Femur (tissue), 1 donor: ENCODE results near the gene ENTPD3.

Source experiments
- DNase-seq: peaks from one replicate; pipeline ENCODE4 v3.0.0-alpha.2; 2017

Gene ENTPD3, protein sequence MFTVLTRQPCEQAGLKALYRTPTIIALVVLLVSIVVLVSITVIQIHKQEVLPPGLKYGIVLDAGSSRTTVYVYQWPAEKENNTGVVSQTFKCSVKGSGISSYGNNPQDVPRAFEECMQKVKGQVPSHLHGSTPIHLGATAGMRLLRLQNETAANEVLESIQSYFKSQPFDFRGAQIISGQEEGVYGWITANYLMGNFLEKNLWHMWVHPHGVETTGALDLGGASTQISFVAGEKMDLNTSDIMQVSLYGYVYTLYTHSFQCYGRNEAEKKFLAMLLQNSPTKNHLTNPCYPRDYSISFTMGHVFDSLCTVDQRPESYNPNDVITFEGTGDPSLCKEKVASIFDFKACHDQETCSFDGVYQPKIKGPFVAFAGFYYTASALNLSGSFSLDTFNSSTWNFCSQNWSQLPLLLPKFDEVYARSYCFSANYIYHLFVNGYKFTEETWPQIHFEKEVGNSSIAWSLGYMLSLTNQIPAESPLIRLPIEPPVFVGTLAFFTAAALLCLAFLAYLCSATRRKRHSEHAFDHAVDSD

DNA sequence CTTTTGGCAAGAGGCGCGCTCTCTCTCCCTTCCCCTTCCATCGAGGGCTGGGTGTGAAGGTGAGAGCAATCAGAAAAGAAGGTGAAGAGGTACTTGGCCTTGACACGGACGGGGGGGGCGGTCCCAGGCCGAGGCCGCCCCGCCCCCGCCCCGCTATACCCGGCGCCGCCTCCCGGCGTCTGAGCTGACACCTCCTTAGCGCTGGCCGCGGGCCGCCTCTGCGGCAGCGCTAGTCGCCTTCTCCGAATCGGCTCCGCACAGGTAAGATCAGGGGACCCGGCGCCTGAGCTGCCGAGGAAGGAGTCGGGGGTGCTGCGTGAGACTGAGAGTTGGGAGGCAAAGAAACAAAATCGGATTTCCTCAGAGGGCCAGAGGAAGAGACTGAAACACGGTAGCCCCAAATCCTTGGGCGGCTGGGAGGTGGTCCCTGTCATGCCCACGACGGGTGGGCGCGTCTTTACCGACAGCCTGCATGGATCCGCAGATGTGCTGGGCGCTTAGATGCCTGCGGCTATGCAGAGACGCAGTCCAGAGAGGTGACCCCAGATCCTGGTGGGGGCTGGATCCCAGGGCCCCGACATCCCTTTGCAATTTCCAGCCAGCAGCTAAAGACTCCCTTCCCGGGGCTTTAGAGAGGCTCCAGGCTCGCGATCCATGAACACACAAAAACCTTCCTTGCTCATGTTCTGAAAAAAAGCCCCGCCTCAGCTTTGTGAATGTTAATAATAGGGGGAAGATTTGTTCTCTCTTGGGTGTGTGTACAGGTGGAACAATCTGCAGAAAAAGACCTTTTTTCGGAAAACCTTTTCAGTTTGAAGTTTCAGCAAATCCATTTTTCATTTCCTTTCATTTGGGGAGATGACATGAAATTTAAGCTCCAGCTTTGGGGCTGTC is at the start of gene ENTPD3:
TSS of gene ENTPD3 (plus strand) at position 184 of the 894 bp plus-strand sequence. CDS start 874 bp downstream, outside the sequence.
- no peak for DNase-seq

DNA sequence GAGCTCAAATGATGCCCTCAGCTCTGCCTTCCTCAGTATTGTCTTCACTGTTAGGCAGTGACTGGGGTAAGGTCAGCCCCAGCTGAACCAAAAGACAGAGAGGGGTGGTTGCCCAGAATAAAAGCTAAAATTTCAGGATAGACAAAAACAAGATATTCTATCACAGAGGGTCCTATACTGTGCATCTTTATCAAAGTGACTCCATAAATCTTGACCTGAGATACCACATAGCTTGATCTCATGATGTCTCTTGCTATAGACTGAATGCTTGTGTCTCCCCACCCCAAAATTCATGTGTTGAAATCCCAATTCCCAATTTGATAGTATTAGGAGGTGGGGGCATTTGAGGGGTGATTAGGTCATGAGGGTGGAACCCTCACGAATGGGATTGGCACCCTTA is 47.1 kb upstream of the ENTPD3 start:
- DNase-seq, result no peak

DNA sequence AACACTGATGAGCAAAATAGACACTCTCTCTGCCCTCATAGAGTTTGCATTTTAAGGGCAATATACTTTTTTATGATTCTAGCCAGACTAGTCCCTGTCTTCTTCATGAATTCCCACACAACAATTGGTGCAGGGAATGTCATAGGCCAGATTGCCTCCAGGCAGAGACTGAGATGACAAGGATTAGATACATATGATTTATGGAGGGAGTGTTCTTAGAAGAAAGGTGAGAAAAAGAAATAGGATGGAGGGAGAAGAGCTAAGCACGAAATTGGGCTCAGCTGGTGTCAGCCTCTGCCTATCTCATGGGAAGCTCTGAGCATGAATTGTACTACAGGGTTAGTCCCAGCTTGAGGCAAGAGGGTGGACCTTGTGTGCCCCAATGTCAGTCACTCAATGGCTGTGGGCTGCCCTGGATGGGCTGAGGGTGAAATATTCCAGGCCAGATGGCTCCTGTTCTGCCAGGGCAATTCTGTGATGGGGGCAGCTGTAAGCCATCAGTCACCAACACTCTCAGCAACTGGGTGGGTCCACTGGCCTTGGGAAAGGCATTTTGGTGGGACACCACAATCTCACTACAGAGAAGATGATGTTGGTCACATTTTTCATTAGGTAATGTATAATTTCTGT is 46.3 kb upstream of the ENTPD3 start:
- no peak for DNase-seq

DNA sequence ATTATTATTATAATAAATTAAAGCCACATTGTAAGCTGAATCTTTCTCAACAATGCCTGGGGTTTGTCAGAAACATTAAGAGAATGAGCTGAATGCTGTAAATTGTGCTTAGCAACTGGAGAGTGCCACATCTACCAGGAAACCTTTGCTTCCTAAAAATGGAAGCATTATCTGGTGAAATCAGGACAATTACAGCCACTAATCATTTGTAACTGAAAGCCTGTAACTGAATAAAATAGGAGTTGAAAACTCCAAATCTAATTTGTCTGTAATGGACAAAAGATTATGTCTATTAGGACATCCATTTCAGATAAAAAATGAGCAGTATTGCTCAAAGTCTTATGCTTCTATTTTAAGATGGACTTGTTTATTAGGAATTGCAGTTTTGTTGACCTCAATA is 45.3 kb upstream of the ENTPD3 start:
- DNase-seq, result no peak

DNA sequence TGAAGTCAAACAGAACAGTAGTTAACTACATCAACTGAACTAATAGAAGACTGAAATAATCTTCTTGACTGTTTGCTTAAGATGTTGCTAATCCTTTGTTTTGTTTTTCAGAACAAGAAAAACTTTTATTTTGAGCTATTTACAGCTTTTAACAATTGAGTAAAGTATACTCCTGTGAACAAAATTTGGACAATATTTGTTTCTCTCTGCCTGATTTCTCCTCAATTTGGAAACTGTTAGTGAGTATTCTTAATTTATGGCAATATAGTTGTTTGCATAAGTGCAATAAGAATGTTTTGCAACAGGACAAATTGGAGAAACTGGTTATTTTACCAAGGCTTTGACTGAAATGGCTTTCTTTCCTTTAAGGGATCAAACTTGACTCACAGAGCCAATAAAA is 36.5 kb upstream of the ENTPD3 start:
- no peak for DNase-seq

DNA sequence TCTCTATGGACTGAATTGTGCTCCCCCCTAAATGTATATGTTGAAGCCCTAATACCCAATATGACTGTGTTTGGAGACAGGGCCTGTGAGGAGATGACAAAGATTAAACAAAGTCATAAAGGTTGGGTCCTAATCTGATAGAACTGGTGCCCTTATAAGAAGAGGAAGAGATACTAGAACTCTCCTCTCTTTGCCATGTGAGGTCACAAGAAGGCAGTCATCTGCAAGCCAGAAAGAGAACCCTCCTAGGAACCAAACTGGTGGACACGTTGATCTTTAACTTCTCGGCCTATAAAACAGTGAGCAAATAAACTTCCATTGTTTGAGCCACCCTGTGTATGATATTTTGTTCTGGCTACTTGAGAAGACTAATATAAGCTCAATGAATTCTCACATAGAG is 31.6 kb upstream of the ENTPD3 start:
- no peak for DNase-seq

DNA sequence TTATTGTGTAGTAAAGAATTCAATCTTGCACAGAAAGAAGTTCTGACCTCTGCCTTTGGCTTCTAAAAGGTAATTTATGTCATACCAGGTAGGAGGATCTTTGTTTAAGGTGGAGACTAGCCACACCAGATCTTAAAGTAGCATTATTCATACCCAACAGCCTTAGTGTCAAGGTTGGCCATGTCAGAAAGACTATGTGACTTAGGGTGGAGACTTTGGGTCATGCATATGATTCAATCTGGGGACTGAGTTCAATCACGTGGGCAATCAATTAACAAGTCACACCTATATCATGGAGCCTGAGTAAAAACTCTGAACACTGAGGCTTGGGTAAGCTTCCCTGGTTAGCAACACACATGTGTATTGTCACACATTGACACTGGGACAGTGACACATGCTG is 28.5 kb upstream of the ENTPD3 start:
- no peak for DNase-seq

DNA sequence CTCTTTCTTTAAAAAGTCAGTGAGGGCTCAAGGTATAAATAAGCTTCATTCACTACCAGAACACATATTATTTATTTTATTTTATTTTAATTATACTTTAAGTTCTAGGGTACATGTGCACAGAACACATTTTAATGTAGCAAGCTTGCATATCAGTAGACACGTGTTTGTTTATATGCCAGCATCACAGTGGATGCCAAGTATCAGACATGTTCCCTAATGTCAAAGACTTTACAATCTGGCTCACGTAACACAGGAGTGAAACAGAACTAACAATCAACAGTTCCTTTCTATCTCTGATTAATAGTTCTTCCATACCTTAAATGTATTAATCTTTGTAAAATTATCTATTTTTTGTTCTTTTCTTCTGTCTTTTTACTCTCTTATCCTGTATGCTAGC is 23.3 kb upstream of the ENTPD3 start:
- no peak for DNase-seq

DNA sequence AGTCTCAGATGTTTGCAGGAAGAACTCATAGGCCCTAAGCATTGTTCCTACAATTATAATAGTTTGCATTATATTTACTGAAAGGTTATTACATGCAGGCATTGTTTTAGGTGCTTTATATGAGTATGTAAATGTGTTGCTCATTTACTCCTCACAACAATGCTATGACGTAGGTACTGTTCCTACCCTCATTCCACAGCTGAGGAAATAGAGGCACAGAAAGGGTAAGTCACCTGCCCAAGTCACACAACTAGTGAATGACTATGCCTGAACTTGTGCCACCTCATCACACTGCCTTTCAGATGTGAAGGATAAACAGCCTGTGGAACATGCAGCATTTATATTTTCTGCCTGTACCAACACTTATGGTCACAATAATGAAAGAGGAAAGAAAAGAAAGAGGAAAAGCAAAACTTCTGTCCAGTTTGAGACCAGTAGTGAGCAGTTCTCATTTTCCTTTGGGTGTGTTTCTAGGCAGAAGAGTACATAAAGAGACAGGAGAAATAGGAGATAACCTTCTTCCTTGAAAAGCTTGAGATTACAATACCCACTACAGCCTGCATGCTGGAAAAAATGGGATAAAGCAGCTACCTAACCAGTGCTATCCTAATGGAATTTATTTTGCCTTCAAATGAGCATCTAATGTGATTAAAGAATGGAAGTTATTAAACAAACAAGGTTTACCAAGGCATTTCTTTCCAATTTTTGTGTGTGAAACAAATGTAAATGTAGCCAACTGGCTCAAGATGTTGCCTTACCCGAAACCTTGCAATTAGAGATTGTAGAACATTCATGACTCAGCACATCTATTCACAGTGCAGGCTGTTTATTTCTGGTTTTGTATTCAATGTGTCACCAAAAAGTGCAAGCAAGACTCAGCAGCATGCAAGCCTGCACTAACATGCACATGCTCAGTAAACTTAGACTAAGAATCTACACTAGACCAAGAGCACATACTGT is 20.5 kb upstream of the ENTPD3 start:
- DNase-seq, result no peak

DNA sequence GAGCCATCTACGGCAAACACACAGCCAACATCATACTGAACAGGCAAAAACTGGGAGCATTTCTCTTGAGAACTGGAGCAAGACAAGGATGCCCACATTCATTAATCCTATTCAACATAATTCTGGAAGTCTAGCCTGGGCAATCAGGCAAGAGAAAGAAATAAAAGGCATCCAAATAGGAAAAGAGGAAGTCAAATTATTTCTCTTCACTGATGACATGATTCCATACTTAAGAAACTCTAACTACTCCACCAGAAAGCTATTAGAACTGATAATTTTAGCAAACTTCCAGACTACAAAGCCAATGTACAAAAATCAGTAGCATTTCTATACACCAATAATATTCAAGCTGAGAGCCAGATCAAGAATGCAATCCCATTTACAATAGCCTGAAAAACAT is 17.3 kb upstream of the ENTPD3 start:
- DNase-seq, result no peak

DNA sequence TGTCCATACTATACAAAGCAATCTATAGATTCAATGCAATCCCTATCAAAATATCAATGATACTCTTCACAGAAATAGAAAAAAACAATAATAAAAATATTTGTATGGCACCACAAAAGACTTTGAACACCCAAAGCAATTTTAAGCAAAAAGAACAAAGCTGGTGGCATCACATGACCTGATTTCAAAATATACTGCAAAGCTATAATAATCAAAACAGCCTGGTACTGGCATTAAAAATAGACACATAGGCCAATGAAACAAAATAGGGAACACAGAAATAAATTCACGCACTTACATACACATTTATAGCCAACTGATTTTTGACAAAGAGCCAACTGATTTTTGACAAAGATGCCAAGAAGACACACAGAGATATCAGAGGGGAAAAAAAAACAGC is 9.2 kb upstream of the ENTPD3 start:
- DNase-seq, result no peak

DNA sequence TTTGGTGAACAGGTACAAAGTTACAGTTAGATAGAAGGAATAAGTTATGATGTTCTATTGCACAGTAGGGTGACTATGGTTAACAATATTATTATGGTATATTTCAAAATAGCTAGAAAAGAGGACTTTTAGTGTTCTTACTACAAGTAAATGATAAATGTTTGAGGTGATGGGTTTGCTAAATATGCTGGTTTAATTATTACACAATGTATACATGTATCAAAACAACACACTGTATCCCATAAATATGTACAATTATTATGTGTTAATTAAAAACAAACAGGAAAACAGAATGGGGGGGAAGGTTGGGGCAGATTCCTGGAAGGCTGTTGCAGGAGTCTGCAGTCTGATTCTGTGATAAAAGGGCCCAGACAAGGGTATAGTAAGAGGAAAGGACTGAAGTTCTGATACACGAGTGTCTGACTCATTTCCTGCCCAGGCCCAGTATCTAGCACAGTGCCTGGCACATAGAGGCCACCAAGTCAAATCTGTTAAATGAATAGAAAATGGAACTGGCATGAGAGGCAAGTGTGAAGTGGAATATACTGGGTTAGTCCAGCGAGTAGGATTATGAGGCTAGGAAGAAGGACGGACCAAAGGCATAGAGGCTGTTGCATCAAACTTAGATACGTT is 7.2 kb upstream of the ENTPD3 start:
- DNase-seq, result no peak

DNA sequence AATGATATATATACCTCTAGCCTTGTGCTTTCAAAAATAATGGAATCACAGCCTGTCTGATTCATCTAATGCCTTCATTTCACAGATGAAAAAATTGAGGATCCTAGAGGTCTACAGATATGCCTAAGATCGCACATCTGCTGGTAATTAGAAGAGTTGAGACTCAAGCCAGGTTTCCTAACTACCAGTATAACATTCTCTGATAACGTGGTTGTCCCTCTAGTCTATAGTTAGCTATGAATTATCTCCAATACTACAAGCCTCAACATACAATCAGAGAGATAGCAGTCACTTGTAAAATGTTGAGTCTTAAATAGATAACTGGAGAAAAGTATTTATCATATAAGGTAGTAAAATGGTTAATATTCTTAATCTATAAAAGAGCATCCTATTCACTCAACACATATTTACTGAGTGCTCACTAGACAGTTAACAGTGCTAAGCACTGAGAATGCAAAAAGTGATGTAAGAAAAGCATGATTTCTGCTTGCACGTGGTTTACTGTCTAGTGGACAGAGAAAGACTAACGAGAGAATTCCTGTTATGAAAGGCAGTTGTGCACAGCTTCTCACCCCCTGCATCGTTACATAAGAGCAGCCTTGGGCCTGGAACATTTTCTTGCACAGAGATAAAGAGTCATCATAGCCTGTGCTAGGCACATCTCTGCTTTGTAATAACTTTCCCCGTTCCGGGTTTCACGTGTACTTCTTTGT is 4.9 kb upstream of the ENTPD3 start:
- DNase-seq, result no peak

DNA sequence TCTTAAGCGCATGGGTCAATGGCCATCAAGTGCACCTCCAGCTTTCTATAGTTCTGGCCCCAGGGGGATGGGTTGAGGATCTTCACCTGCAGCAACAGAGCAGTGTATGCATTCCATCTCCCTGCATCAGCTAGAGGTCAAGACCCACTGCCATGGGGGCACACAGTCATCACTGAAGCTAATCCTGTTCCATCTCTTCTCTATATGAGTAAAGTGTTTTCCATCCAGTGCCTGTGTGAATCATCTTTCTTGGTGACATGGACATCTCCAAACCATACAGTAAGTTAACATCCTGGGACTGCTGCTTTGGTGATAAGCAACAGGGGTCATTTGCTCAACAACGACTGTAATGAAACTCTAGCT is 4.4 kb upstream of the ENTPD3 start:
- DNase-seq, result no peak

DNA sequence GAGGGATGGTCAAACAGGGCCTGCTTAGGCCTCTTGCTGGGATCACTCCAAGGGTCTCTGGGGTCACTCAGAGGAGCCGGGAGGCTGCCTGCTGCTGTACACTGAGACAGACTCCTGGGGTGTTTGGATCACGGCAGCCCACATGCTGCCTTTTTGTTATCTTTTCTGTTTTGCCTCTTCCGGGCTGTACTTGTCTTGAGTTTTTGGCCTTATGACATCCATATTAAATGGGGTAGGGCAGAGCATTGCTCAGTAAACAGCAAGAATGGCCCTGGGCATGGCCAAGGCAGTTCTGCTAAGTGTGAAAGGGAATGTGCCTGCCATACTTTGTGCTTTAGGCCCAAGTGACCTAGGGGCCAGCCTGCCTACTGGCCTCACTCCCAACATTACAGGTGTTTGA is 771 bp upstream of the ENTPD3 start:
- DNase-seq, result no peak

DNA sequence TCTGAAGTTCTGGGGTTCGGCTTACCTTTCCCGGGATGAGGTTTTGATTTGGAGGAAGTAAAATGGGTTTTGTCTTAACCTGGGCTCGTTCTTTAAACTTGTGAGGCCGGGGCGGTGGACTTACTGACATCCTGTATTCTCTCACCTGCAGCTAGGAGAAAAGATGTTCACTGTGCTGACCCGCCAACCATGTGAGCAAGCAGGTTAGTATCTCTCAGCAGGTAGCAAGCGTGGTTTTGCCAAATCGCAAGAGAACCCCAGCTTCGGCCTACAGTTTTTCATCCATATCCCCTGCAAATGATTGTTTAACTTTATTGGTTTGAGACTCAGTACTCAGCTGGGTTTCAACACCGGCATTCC is 891 bp downstream of the ENTPD3 start:
- no peak for DNase-seq

DNA sequence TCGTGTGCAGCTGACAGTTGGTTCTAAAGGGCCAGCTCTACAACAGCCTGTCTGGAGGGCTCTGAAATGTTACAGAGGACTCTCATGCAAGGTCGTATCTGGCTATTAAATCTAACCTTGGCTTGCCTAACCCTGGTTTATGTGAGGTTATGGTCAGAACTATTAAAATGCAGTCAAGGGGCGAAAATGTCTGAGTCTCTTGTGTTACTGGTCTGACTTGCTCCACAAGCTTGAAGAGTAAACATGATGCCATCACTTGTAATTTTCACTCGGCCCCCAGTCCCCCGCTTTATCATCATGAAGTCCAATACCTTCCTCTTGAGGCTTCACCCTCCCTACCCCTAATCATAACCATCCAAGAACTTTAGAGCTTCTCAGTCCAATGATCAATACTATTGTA is 9.4 kb downstream of the ENTPD3 start:
- DNase-seq, result no peak

DNA sequence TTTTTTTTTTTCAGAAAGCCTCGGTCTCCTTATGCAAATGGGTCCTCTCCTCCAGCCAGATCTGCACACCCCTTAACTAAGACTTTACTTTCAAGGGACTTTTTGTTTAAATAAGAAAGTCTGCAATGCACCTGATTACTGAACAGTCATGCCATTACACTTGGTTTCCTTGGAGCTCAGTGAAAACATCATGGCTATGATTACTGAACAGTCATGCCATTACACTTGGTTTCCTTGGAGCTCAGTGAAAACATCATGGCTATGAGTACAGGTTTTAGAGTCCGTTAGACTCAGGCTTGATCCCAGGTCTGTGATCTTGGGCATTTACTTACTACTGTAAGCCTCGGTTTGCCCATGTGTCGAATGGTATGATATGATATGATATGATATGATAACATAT is 10.1 kb downstream of the ENTPD3 start:
- DNase-seq, result no peak

DNA sequence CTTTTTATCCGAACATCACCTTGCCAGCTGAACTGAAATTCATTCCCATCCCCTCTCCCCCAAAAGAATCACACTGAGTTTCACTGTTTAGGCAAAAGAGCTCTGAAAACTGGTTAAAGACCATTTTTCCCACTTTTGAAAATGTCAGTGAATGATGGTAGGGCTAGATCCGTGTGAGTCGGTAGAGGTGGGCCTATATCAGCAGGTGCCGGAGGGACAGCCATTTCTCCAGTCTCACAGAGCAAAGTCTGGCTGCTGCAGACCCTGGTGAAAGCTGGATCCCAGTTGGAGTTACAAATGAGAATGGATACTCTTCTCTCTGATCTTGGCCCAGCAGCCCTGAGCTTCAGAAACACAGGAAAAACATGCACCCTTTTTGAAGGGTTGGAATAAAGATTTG is 10.9 kb downstream of the ENTPD3 start:
- no peak for DNase-seq

DNA sequence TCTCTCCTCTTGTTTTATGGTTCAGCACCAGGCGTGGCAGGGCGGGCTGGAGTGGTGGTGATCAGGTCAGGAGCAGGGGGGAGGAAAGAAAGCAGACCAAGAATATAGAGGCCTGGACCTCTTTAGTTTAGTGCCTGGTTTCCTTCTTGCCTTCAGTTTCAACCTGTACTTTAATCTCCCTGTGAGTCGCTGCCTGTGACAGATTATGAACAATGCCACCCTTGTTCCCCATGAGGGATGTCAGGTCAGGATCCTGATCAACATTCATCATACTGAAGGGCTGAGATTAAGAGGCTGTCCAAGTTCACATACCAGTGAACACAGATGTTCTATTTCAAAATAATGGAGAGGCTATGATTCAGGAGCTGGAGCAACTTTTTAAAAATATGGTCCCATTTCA is 11.4 kb downstream of the ENTPD3 start:
- no peak for DNase-seq

DNA sequence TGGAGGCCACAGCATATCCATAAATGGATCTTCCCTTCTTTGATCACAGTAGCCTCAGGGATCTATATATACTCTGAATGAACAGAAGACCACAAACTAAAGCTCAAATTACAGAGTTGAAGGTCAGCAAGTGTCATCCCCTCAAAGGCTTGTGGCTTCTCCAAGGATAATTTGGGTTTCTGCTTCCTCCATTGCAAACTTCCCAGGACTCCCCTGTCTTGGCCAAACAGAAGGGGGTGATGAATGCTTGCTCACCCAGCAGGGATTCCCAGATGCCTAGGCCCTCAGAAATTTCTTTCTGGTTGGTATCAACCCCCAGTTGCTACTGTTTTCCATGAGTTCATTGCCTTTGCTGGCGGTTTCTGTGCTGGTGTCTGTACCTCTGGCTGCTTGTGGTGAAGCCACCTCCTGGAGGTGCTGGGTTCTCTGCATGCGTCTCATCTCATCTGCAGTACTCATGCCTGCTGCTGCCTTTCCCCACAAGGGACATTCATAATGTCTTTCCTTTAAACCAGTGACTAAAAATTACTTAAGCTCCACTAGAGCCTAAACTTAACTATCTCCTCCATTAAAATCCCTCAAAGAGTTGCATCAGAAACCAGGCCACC is 17.7 kb downstream of the ENTPD3 start:
- DNase-seq, result no peak
